Stimulated activated naive CD4-positive, alpha-beta T cell (primary cell): ENCODE measurements around the gene CNN1.
"Not testable (repeated sequence)": the region's sequence is repeated elsewhere in the genome, so short reads cannot be mapped to it uniquely, and the experiment has no call there.

Source experiments
- DNase-seq, 6 experiments: peaks; one replicate each; lab custom pipeline; 2025; lab: John Stamatoyannopoulos, UW

The CNN1 gene

DNA sequence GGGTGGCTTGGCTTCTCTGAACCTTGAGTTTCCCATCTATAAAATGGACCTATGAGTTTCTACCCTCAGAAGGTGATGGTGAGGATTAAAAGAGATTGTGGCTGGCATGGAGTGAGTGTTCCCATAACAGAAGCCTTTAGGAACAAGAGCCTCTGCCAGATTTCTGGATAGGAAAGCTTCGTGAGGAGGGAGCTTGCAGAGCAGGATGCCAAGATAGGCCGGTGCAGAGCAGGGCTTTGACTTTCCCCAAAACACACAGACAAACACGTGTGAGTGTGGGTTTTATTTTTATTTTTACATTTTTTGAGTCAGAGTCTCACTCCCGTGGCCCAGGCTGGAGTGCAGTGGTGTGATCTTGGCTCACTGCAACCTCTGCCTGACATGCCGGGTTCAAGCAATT, 3.7 kb upstream of the CNN1 start:
- no peak for DNase-seq

GRCh38 chr19:11535792-11536595, 2.7 kb upstream of the CNN1 start:
- peak; percentile 25 to 75 (median 68) for DNase-seq

DNA sequence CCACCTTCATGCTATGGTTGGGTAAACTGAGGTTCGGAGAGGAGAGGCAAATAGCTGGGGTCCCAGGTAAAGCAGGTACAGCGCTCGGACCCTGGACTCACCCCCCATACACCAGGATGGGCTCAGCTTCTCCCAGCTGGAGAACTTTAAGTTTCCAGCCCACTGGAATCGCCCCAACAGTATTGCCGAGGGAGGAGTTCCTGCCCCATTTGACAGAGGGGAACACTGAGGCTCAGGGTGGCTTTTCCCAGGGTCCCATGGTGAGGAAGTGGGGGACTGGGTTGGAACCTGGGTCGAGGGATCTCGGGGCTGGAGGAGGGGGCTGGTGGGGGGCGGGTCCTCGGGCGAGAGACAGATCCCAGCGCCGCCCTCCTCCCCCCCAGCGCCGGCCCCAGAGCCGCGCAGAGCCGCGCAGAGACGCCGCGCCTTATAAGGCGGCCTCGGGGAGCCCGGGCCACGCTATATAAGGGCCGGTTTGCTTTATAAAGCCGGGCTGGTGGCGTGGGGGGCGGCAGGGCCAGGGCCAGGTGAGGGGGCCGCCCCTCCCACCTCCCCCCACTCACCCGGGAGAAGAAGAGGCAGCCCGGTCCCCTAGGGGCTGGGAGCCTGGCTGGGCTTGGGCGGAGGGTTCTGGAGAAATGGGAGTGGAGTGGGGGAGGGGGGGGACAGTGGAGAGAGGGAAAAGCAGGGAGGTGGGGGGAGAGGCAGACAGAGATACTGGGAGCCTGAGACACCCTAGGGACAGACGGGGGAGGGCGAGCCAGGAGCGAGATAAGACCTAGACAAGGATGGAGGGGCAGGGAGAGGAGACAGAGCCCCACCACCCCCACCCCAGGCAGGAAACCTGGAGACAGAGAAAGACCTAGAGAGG, 1.1 kb downstream of the CNN1 start:
- DNase-seq = no peak

- no peak for DNase-seq
Measured at GRCh38 chr19:11540645-11541044, 2.0 kb downstream of the CNN1 start.

- no peak for DNase-seq
Measured at GRCh38 chr19:11541238-11541637, 2.6 kb downstream of the CNN1 start.

DNA sequence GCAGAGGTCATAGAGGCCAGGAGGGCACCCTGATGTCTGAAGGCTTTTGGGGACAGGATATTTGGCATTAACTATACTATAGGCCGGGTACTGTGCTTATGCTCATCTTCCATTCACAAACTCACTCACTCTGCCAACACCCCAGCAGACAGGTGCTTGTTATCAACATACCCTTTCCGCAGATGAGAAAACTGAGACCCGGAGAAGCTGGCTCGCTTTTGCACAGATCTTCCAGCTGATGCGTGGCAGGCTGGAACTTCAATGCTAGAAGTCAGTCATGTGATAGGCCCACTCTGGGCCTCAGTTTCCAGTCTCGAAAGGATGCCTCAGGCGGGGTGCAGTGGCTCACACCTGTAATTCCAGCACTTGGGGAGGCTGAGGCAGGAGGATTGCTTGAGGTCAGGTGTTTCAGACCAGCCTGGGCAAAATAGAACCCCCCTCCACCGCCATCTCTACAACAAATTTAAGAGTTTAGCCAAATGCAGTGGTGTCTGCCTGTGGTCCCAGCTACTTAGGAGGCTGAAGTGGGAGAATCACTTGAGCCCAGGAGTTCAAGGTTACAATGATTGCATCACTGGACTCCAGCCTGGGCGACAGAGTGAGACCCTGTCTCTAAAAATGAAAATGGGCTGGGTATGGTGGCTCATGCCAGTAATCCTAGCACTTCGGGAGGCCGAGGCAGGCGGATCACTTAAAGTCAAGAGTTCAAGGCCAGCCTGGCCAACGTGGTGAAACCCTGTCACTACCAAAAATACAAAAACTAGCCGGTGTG, 9.5 kb downstream of the CNN1 start:
- DNase-seq = no peak

- no peak for DNase-seq
Measured at GRCh38 chr19:11549386-11549953, 10.8 kb downstream of the CNN1 start.

DNA sequence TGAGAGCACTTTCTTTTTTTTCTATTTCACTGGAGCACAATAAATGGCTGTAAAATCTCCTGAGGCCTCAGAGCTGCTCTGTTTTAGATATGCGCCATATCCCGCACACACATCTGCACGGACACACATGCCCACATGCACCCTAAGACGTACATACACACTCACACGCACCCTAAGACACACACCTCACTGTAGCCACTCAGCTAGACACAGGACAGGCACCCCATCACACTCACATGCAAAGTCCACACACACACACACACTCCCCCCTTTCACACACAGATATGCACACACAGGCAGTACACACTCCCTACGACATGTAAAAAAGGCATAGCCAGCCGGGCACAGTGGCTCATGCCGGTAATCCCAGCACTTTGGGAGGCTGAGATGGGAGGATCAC, 11.6 kb downstream of the CNN1 start:
- no peak for DNase-seq

- DNase-seq = no peak
Measured at GRCh38 chr19:11551603-11552235, 13.1 kb downstream of the CNN1 start.

DNA sequence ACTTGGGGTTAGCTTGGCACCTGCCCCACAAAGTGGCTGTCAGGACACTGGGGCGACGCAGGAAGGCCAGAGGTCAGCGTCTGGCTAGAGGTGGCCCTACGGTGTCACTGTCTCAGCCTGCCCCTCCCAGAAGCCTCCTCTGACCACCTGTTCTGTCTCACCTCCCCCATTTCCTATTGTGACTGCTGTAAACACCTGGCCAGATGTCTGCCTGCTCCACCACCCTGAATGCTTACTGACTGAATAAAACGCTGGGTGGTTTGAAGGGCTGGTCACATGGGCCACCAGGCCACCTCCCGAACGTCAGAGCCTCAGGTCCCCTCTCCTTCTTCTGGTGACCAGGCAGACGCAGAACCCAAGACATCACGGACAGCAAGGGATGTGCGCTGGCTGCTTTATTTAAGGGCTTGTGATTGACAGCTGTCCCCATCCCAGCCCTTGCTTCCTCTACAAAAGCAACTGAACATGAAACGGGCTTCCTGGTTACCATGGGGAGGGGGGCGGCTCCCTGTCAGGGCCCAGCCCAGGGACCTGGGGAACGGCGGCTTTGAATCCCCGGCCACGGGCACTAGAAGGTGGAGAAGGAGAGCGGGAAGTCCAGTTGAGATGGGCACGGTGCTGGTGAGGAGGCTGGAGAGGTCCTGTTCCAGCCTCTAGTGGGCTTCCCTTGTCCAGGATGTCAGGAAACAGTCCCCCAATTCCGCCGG, 14.2 kb downstream of the CNN1 start:
- DNase-seq = no peak

DNA sequence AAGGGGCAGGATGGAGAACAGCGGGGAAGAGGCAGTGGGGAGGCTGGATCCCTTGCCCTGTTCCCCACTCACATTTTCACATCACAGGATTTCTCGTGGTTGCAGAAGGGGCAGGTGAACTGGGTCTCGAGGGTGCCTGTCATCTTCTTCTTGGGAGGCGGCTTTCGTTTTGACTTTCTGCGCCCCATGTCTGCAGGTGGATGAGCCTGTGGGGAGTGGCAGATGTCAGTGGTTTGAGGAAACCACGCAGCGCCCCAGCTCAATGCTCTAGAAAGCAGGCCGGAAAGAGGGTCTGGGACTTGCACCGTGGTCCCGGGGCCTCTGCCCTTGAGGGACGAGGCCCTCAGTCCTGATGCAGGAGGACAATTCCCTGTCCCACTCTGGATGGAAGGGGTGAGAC, 15.5 kb downstream of the CNN1 start:
- DNase-seq = no peak

- DNase-seq = no peak
Measured at GRCh38 chr19:11555246-11555645, 16.6 kb downstream of the CNN1 start.

GRCh38 chr19:11556634-11557420, 18.2 kb downstream of the CNN1 start:
- no peak for DNase-seq

DNA sequence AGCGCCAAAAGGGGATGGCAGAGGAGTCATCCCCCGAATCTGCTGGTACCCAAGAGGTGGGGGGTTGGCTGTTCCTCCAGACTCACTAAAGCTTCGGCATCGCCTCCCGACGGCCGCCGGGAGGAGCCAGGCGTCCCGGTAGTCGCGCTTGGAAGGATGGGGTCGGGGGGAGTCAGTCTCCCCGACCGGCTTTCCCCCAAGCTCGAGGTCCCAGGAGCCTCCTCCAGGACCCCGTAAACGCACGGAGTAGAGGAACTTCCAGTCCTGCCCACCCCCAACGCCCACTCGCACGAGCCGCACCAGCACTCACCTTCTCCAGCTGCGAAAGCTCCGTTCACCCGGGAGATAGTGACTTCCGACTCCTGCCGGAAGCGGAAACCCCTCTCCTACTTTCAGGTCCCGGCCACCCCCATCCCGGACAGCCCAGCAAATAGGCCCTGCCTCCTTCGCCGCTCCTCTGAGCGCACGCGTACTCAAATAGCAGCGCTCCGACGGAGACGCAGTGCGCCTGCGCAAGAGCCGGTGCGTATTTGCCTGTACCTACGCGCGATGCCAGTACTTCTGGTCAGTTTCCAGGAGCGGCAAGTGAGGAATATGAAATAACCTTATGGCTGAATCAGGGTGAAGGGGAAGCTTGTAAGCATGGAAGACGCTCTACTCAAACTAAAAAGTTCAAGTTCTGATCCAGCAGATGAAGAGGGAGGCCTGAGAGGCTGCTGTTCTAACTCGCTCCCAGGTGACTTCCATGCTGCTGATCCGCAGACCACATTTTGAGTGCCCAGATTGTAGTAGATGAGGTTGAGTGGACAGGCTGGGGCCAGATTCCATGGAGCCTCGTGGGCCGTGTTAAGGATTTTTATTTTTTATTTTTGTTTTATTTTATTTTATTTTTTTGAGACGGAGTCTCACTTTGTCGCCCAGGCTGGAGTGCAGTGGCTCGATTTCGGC, 20.5 kb downstream of the CNN1 start, which contains the start of gene ELOF1:
Gene ELOF1, minus strand, starts transcription at position 350 of the 948 bp plus-strand sequence. CDS start 4,883 bp downstream, outside the sequence.
- DNase-seq = peak; percentile 85 to 96 (median 95)

DNA sequence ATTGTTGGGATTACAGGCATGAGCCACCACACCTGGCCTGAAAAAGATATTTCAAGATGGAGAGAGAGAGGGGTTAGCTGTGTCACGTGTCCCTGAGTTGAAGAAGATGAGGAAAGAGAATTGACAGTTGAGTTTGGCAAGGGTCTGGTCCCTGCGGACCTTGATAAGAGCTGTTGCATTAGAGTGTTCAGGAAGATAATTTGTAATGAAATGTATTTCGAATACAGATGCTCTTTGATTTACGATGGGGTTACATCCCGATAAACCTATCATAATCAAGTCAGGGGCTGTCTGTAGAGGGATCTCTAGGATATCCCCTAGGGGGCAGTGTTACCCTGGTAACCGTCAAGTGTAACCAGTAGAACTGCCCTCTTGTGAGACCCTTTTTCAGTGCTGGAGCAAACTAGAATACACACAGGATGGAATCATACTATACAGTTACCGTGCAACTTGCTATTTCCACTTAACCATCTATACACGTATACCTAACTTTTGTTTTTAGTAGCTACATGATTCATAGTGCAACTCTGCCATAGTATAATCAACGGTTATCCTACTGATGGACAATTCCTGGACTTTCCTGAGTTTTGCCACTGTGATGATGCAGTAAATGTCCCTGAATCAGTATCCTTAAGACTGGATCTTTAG, 21.9 kb downstream of the CNN1 start:
- DNase-seq = peak; percentile 9 to 79 (median 61)

DNA sequence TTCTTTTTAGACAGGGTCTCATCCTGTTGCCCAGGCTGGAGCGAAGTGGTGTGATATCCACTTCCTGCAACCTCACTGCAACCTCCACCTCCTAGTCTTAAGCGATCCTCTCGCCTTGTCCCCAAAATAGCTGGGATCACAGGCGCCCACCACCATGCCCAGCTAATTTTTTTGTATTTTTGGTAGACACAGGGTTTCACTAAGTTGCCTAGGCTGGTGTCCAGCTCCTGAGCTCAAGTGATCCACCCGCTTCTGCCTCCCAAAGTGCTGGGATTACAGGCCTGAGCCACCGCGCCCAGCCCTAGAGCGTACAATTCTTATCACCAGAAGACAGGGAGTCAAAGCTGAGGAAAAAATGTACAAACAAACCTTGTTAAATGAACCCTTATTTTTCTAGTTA, 24.9 kb downstream of the CNN1 start:
- DNase-seq = no peak

- not testable (repeated sequence) for DNase-seq
Measured at GRCh38 chr19:11564082-11564807, 25.6 kb downstream of the CNN1 start.

DNA sequence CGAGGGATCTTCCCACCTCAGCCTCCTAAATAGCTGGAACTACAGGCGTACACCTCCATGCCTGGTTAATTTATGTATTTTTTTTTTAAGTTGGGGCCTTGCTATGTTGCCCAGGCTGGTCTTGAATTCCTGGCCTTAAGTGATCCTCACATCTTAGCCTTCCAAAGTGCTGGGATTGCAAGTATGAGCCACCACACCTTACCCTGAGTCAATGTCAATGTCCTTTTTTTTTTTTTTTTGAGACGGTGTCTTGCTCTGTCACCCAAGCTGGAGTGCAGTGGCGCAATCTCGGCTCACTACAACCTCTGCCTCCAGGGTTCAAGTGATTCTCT, 27.0 kb downstream of the CNN1 start:
- DNase-seq = not testable (repeated sequence)
